SU-DHL-6 (cell line): ENCODE data around the gene ANKRD50.

Source experiments
- CTCF ChIP-seq: fragments of 200-600 bp; sonication (generic); IDR thresholded peaks from one replicate; pipeline ENCODE4 v1.5.1; 2017; ENCODE audit warnings: antibody characterized with exemption, mild to moderate bottlenecking, low read length, moderate library complexity; ENCODE audit not compliant: insufficient read depth, poor library complexity, severe bottlenecking
- EZH2phosphoT487 ChIP-seq: fragments of 200-600 bp; sonication (generic), shearing (Covaris generic); conservative IDR thresholded peaks from 2 replicates; pipeline ENCODE4 v1.6.1; 2018; ENCODE audit warnings: mild to moderate bottlenecking, antibody characterized with exemption, low read length, moderate library complexity, mixed read lengths

- TF ChIP-seq CTCF (no peak), EZH2phosphoT487 (no peak)
These were observed 70.7 kb downstream of the ANKRD50 start for GRCh38 chr4:124641715-124642381.
